HG03103 (cell line): ENCODE results near the gene OR1J2.

ENCODE experiments used
- ATAC-seq: cut with Tn5 transposase; IDR thresholded peaks from one replicate; pipeline ENCODE4 v1.9.1; 2021; ENCODE audit warnings: low read depth; ENCODE audit not compliant: unreplicated experiment

The OR1J2 gene

GRCh38 chr9:122538757-122539156 lies 28.2 kb downstream of the OR1J2 start:
- no peak for ATAC-seq

GRCh38 chr9:122546196-122546595 lies 35.6 kb downstream of the OR1J2 start:
- ATAC-seq = no peak

DNA sequence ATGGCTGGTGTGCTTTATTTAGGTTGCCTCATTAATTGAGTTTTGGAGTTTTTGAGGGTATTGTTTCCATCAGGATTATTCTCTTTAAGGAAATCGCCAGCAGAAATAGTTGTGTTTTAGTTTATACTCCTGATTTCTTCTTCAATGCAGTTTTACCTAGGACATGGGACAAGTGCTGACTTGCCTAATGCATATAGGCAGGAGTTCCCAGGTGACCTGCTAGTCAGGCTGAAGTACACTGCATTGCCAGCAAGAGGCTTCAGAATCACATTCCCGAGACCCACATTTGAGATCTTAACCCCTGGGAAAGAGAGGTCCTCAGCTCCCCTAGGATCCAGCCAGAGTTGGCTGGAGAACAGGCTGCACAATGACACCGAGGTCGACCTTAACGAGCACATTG lies 40.8 kb downstream of the OR1J2 start:
- no peak for ATAC-seq

- ATAC-seq = no peak
Measured at GRCh38 chr9:122552812-122553211, 42.2 kb downstream of the OR1J2 start, which contains the start of gene OR1N2. TSS of gene OR1N2 (plus strand) at chr9:122553112. CDS start at chr9:122553212, 100 bp downstream.
